Activated naive CD4-positive, alpha-beta T cell treated with anti-CD3 and anti-CD28 coated beads for 36 hours (primary cell): ENCODE results near the gene CACNA1I. TPM values are rescaled to one million over a fixed set of nuclear protein-coding genes. Genes with fewer than 3 reads are reported as not detected.

Experiments
- CTCF ChIA-PET: fragments of 350-600 bp; sonication (Branson Sonifier 250); formaldehyde crosslinking; loops from one replicate; lab custom pipeline; 2021; ENCODE audit warnings: antibody characterized with exemption; lab: Charles Lee
- DNase-seq: peaks from one replicate; pipeline ENCODE4 v3.0.0-alpha.2; 2020
- H3K27ac Mint-ChIP-seq: one replicate; pipeline ENCODE4 v1.8.0; 2021; ENCODE audit warnings: mild to moderate bottlenecking, mixed read lengths
- H3K27me3 Mint-ChIP-seq: one replicate; pipeline ENCODE4 v1.8.0; 2021; ENCODE audit warnings: low read depth, mixed read lengths
- H3K36me3 Mint-ChIP-seq: one replicate; pipeline ENCODE4 v1.8.0; 2021; ENCODE audit warnings: low read depth, mixed read lengths
- H3K4me1 Mint-ChIP-seq: one replicate; pipeline ENCODE4 v1.8.0; 2021; ENCODE audit warnings: low read depth, mixed read lengths
- H3K4me3 Mint-ChIP-seq: one replicate; pipeline ENCODE4 v1.8.0; 2021; ENCODE audit warnings: mild to moderate bottlenecking, moderate library complexity, mixed read lengths
- H3K9me3 Mint-ChIP-seq: one replicate; pipeline ENCODE4 v1.8.0; 2021; ENCODE audit warnings: mixed read lengths
- intact Hi-C: fragments of 100-400 bp; cut with micrococcal nuclease; formaldehyde crosslinking; loops from one replicate; pipeline ENCODE4 v1.15.1; 2023
- total RNA-seq, 2 experiments: library from RNA; stranded (reverse); gene quantifications; one replicate each; pipeline ENCODE4 v1.2.3, GENCODE V29; 2021

CACNA1I gene
- total RNA-seq, 2 experiments from 2014 or later = 0.27 to 0.31 TPM

DNA sequence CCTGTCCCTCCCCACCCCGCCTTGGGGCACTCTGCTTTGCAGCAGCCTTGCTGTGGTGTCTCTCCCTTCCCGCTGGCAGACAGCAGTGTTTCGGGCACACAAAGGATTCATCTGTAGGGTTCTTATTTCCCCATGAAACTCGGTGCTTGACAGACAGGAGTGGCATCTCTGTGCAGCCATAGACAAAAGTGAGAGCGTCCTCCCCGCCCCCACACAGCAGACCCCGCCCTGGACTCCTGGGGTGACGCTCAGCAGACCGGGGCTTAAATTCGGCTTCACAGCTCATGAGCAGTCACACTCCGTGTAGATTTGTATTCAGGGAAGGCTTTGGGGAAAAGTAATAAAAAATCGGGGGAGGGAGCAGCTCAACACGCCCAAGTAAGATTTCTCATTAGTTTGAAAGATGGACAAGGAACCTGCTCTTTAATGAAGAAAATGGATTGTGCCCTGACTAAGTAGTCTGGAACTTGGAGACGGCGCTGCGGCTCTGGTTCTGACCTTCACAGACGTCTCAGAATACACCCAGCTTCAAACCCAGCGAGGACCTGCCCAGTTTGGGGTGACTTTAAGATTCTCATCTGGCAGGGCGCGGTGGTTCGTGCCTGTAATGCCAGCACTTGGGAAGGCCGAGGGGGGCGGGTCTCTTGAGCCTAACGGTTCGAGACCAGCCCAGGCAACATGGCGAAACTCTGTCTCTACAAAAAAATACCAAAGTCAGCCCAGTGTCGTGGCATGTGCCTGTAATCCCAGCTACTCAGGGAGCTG lies 136.0 kb downstream of the CACNA1I start:
- no peak for DNase-seq
- no peaks in the 10 kb centered on the region for H3K36me3 Mint-ChIP-seq
- no peak overlapping the region for H3K4me3 Mint-ChIP-seq
- intact Hi-C loops = no loop called here
- CTCF ChIA-PET = no interaction called here
- no peaks in the 10 kb centered on the region for H3K27me3 Mint-ChIP-seq
- no peak overlapping the region for H3K27ac Mint-ChIP-seq
- H3K4me1 Mint-ChIP-seq = no peaks in the 10 kb centered on the region
- no peaks in the 10 kb centered on the region for H3K9me3 Mint-ChIP-seq

DNA sequence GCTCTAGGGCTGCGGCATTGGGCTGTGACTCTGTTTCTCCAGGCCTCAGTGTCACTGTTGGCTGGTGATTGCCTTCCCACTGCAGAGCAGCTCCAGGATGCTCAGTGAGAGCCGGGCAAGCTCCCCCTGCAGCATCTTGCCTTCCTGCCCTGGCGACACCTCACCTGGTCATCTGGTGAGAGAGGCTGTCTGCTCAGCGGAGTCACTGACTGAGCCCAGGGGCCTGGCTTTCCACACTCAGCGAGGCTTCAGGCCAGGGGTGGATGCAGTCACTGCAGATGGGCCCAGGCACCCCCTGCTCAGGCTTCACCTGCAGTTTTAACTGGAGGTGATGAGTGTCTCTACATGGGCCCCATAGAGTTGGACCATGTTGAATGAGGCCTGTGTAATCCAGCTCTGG lies 136.8 kb downstream of the CACNA1I start:
- intact Hi-C loops = no loop called here
- Mint-ChIP-seq H3K36me3 (no peaks in the 10 kb centered on the region), H3K27me3 (no peaks in the 10 kb centered on the region), H3K4me3 (no peak overlapping the region), H3K9me3 (no peaks in the 10 kb centered on the region), H3K27ac (no peak overlapping the region), H3K4me1 (no peaks in the 10 kb centered on the region)
- DNase-seq = no peak
- CTCF ChIA-PET = interaction anchor here (0.7 to 1.1 kb wide), 2 partner anchors 148 to 215 kb away, joined by 3 to 4 read pairs; no protein-coding TSS in a partner anchor

DNA sequence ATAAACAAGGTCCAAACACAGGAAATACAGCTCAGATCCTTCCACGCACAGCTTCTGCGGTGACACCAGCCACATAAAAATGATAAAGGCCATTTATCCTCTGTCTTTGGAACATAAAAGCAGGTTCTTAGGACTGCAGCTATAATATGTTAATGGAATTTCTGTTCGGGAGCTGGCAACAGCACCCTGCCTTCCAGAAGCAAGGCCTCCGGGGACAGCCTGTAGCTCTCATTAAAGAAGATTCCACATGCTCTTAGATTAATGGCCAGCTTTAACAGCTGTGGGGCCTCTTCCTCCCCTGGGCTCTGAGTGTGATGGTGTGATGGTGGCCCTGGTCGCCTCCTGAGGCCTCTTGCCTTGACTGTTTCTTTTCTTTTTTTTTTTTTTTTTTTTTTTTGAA lies 137.3 kb downstream of the CACNA1I start:
- DNase-seq = no peak
- Mint-ChIP-seq H3K36me3 (no peaks in the 10 kb centered on the region), H3K4me3 (no peak overlapping the region), H3K27ac (no peak overlapping the region), H3K27me3 (no peaks in the 10 kb centered on the region), H3K9me3 (no peaks in the 10 kb centered on the region), H3K4me1 (no peaks in the 10 kb centered on the region)
- CTCF ChIA-PET = interaction anchor here (0.7 to 1.1 kb wide), 2 partner anchors 149 to 216 kb away, joined by 3 to 4 read pairs; no protein-coding TSS in a partner anchor
- intact Hi-C loops = no loop called here

DNA sequence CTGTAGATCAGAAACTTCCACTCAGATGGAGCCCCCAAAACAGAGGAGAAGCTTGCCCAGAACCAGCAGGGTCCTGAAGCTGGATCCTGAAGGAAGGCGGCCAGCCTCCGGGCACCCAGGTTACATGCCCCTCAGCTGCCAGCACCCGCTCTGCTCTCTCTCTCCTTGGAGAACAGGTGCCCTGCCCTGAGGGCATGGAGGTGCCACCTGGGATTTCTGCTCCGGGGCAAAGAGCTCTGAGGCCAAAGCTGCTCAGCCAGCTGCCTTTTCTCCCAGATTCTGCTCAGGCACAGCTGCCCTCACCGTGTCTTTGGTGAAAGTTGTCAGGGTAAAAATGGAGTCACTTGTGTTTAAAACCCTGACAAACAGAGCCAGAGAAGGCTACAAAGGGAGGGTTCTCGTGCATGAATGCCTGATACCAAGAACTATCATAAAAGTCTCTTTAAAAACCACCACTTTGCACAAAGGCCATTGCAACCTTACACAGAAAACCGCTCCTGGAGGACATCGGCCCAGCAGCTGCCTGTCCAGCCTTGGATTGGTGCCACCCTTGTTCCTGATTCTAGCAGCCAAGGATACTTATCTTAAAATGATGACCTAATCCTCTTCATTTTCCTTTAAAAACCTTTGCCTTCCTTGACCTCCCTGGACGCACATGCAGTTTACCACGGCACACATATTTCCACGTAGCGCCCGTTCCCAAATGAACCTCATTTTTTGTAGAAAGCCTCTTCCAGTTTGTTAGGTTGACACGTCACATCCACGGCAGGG lies 140.0 kb downstream of the CACNA1I start:
- no peaks in the 10 kb centered on the region for H3K36me3 Mint-ChIP-seq
- intact Hi-C loops = no loop called here
- no peaks in the 10 kb centered on the region for H3K27me3 Mint-ChIP-seq
- no peak for DNase-seq
- H3K27ac Mint-ChIP-seq = no peak overlapping the region
- H3K4me3 Mint-ChIP-seq = no peak overlapping the region
- H3K9me3 Mint-ChIP-seq = no peaks in the 10 kb centered on the region
- CTCF ChIA-PET = interaction anchor here (0.6 kb wide), 1 partner anchor 180 kb away, joined by 3 read pairs; no protein-coding TSS in a partner anchor
- no peaks in the 10 kb centered on the region for H3K4me1 Mint-ChIP-seq

DNA sequence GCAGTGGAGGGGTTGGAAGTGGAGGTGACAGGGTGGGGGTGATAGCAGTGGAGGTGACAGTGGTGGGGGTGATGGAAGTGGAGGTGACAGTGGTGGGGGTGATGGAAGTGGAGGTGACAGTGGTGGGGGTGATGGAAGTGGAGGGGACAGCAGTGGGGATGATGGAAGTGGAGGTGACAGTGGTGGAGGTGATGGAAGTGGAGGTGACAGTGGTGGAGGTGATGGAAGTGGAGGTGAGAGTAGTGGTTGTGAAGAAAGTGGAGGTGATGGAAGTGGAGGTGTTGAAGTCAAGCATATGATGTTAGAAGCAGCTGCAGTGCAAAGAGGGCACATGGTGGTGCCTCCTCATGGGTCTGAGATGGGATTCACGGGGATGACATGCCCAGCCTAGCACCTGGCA lies 141.5 kb downstream of the CACNA1I start:
- H3K27me3 Mint-ChIP-seq = no peaks in the 10 kb centered on the region
- no peak for DNase-seq
- no peaks in the 10 kb centered on the region for H3K9me3 Mint-ChIP-seq
- H3K4me3 Mint-ChIP-seq = no peak overlapping the region
- no peak overlapping the region for H3K27ac Mint-ChIP-seq
- intact Hi-C loops = no loop called here
- H3K36me3 Mint-ChIP-seq = no peaks in the 10 kb centered on the region
- CTCF ChIA-PET = no interaction called here
- no peaks in the 10 kb centered on the region for H3K4me1 Mint-ChIP-seq

DNA sequence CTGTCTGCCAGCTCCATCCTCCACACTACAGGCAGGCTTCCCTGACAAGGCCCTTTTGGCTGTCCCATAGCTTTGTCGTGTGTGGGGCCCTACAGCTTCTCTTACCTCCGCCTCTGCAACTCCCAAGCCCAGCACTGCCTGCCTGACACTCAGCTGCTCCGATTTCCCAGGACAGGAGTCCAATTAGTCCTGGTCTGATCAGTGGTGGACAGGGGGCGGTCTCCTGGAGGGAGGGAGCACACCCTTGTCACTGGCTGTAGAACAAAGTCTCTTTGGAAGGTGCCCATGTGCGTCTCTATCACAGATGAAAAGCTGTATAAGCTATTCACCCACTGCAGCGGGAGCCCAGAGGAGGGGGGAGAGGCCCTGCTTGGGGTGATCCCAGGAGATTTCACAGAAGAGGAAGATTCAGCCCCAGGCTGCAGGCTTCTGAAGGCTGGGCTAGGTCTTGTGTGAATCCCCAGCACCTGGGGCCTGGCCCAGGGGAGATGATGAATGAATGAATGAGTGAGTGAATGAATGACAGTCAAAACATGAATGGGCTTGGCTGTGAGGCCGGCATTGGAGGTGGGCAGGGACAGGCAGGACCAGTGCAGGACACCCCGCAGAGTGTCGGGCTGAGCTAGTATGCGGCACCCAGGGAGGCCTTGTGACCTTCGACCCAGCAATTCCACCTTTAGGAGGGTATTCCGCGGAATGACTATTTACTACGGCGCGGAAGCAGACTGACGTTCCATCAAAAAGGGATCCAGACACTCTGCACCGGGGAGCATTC lies 142.4 kb downstream of the CACNA1I start:
- no peaks in the 10 kb centered on the region for H3K4me1 Mint-ChIP-seq
- H3K36me3 Mint-ChIP-seq = no peaks in the 10 kb centered on the region
- no peak overlapping the region for H3K27ac Mint-ChIP-seq
- CTCF ChIA-PET = interaction anchor here (0.5 kb wide), 1 partner anchor 223 kb away, joined by 4 read pairs; no protein-coding TSS in a partner anchor
- H3K9me3 Mint-ChIP-seq = no peaks in the 10 kb centered on the region
- H3K27me3 Mint-ChIP-seq = no peaks in the 10 kb centered on the region
- no peak for DNase-seq
- intact Hi-C loops = no loop called here
- H3K4me3 Mint-ChIP-seq = no peak overlapping the region

DNA sequence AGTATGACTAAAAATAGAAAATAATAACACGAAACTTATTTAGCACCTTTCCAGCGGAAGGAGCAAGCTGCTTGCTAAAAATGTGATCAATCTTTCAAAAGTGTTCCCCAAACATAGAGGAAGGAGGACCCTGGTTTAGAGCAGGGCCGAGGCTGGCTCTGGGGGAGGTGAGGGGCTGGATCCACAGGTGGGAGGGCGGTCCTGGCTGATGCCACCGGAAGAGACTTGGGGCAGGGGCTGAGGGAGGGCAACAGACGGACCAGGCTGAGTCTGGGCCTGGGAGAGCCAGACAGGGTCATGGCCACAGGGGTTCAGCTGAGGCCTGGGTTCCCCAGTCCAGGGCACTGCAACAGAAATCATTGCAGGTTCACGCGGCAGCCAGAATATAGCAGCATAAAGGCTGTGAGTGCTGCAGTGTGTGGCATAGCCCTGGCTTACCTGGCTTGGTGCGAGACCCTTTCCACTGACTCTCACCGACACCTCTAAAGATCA lies 143.3 kb downstream of the CACNA1I start:
- no peaks in the 10 kb centered on the region for H3K27me3 Mint-ChIP-seq
- no peaks in the 10 kb centered on the region for H3K4me1 Mint-ChIP-seq
- DNase-seq = no peak
- CTCF ChIA-PET = no interaction called here
- H3K27ac Mint-ChIP-seq = no peak overlapping the region
- no peak overlapping the region for H3K4me3 Mint-ChIP-seq
- no peaks in the 10 kb centered on the region for H3K36me3 Mint-ChIP-seq
- H3K9me3 Mint-ChIP-seq = no peaks in the 10 kb centered on the region
- intact Hi-C loops = no loop called here

DNA sequence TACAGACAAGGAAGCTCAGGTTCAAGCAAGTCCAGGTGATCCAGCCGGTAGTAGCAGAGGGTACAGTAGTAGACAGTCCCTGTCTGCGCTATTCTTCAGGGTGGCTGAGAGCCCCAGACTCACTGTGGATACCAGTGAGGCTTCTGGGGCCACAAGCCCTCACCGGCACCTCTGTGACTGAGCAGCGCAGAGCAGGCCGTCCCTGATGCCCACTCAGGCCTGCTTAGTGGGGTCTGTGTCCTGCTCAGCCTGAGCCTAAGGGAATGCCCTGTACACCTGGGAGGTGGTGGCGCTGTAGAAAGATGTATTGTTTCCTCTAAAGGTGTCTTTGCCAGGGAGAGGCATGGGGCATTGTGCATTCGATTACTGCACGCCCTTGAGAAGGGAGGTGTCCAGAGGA lies 143.8 kb downstream of the CACNA1I start:
- Mint-ChIP-seq H3K4me3 (no peak overlapping the region), H3K27ac (no peak overlapping the region), H3K27me3 (no peaks in the 10 kb centered on the region), H3K4me1 (no peaks in the 10 kb centered on the region), H3K9me3 (no peaks in the 10 kb centered on the region), H3K36me3 (no peaks in the 10 kb centered on the region)
- CTCF ChIA-PET = no interaction called here
- DNase-seq = no peak
- intact Hi-C loops = no loop called here

DNA sequence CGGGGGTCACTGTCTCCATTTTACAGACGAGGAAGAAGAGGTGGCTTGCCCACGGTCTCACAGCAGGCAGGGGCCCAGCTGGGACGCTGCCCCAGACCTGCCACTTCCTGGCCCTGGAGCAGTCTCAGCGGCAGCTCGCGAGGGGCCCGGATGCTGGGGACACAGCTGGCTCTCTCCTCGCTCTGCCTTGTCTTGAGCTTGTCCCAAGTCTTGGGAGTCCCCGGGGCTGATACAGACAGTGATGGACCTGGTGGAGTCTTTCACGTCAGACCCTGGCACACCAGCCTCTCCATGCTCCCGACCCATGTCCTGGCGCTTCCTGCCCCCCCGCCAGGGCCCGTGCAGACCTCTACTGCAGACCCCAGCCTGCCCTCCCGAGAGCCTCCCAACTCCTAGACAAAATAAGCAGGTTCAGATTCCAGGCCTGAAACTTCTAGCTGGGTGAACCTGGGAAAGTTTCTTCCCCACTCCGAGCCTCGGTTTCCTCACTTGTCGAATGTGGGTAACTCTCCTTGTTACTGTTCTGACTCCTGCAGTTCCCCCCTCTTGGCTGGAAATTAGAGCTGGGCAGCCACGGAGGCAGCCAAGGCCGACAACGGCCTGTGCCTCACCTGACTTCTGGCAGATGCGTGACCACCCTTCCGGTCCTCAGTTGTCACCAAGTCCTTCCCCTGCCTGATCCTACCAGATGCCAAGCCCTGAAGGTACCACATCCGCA lies 145.4 kb downstream of the CACNA1I start:
- CTCF ChIA-PET = no interaction called here
- Mint-ChIP-seq H3K4me3 (no peak overlapping the region), H3K9me3 (no peaks in the 10 kb centered on the region), H3K27me3 (no peaks in the 10 kb centered on the region), H3K36me3 (no peaks in the 10 kb centered on the region), H3K27ac (no peak overlapping the region), H3K4me1 (no peaks in the 10 kb centered on the region)
- intact Hi-C loops = no loop called here
- DNase-seq = no peak

DNA sequence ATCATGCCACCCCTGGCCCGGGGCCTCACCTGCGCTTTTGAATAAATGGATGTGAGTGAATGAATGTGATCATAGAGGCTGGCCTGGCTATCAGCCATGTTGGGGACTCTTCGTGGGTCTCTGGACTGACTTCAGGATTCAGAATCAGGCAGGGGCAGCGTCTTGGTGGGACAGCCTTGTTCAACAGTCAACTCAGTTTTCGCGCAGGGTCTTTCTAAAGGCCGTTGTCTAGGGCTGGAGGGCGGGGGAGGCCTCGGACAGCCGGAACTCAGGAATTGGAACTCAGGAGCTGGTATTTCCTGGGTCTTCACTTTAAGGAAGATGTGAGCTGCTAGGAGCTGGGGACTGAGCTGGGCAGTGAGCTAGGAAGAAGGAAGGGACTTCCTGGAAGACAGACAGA lies 146.0 kb downstream of the CACNA1I start:
- CTCF ChIA-PET = no interaction called here
- Mint-ChIP-seq H3K9me3 (no peaks in the 10 kb centered on the region), H3K36me3 (no peaks in the 10 kb centered on the region), H3K27ac (no peak overlapping the region), H3K4me1 (no peaks in the 10 kb centered on the region), H3K27me3 (no peaks in the 10 kb centered on the region), H3K4me3 (no peak overlapping the region)
- no peak for DNase-seq
- intact Hi-C loops = no loop called here

DNA sequence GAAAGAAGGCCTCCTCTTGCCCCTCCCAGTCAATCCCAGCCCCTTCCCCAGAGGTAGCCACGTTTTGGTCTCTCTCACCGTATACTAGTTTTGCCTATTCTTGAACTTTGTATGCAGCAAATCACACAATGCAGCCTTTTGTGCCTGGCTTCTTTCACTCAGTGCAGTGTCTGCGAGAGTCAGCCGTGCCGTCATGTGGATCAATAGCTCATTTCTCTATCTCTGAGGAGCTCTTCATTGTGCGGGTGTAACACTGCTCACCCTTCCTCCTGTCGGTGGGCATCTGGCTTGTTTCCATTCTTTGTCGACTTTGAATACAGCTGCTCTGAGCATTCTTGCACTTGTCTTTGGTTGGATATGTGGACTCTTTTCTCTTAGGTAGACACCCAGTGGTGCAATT lies 146.5 kb downstream of the CACNA1I start:
- Mint-ChIP-seq H3K4me3 (no peak overlapping the region), H3K36me3 (no peaks in the 10 kb centered on the region), H3K27me3 (no peaks in the 10 kb centered on the region), H3K27ac (no peak overlapping the region), H3K9me3 (no peaks in the 10 kb centered on the region), H3K4me1 (no peaks in the 10 kb centered on the region)
- CTCF ChIA-PET = no interaction called here
- DNase-seq = no peak
- intact Hi-C loops = no loop called here

DNA sequence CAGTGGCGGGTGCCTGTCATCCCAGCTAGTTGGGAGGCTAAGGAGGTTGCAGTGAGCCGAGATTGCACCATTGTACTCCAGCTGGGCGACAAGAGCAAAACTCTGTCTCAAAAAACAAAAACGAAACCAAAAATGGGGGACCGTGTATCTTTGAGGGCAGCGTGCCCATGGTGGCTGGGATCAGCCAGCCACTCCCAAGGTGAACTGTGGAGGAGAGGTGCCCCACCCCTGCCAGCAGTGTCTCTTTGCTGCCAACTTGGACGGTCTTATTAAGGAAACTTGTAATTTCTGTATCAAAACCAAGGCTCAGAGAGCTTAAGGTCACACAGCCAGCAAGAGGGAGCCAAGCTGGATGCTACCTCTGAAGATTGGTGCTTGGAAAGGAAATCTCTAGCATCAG lies 147.7 kb downstream of the CACNA1I start:
- DNase-seq = no peak
- CTCF ChIA-PET = no interaction called here
- H3K9me3 Mint-ChIP-seq = no peaks in the 10 kb centered on the region
- H3K4me3 Mint-ChIP-seq = no peak overlapping the region
- H3K27ac Mint-ChIP-seq = no peak overlapping the region
- H3K36me3 Mint-ChIP-seq = no peaks in the 10 kb centered on the region
- intact Hi-C loops = no loop called here
- H3K4me1 Mint-ChIP-seq = peaks cover 3% of the 10 kb centered on the region
- no peaks in the 10 kb centered on the region for H3K27me3 Mint-ChIP-seq
